H9 (cell line): ENCODE data around the gene NRG3. TPM values are rescaled to one million over a fixed set of nuclear protein-coding genes. Genes with fewer than 3 reads are reported as not detected.

Experiments
- DNase-seq: peaks from one replicate; pipeline ENCODE4 v3.0.0-alpha.2; 2017
- H2AFZ ChIP-seq: one replicate; pipeline ENCODE4 v1.6.1; 2013; ENCODE audit warnings: mild to moderate bottlenecking, low read length, control low read depth, moderate library complexity
- H2AK5ac ChIP-seq: 2 replicates; pipeline ENCODE4 v1.6.1; 2013; ENCODE audit warnings: low read length, control low read depth, mixed read lengths; ENCODE audit not compliant: insufficient read length
- H2BK120ac ChIP-seq: one replicate; pipeline ENCODE4 v1.6.1; 2013; ENCODE audit warnings: low read depth, mild to moderate bottlenecking, low read length, control low read depth, inconsistent platforms; ENCODE audit not compliant: poor library complexity, severe bottlenecking
- H2BK12ac ChIP-seq: 2 replicates; pipeline ENCODE4 v1.6.1; 2013; ENCODE audit warnings: low read length, control low read depth, mixed read lengths, low read depth; ENCODE audit not compliant: insufficient read length
- H2BK15ac ChIP-seq: 2 replicates; pipeline ENCODE4 v1.6.1; 2013; ENCODE audit warnings: low read depth, low read length, control low read depth
- H2BK20ac ChIP-seq: one replicate; pipeline ENCODE4 v1.6.1; 2013; ENCODE audit warnings: low read depth, mild to moderate bottlenecking, low read length, control low read depth, inconsistent platforms; ENCODE audit not compliant: poor library complexity, severe bottlenecking
- H2BK5ac ChIP-seq: 2 replicates; pipeline ENCODE4 v1.6.1; 2013; ENCODE audit warnings: low read length, control low read depth, mixed read lengths; ENCODE audit not compliant: insufficient read length
- H3K14ac ChIP-seq: 2 replicates; pipeline ENCODE4 v1.6.1; 2013; ENCODE audit warnings: low read length, control low read depth; ENCODE audit not compliant: insufficient read depth
- H3K18ac ChIP-seq: 2 replicates; pipeline ENCODE4 v1.6.1; 2013; ENCODE audit warnings: low read depth, mild to moderate bottlenecking, mixed read lengths, low read length, control low read depth; ENCODE audit not compliant: insufficient read length
- H3K23ac ChIP-seq: 2 replicates; pipeline ENCODE4 v1.6.1; 2013; ENCODE audit warnings: low read length, control low read depth, mixed read lengths, low read depth; ENCODE audit not compliant: insufficient read length
- H3K23me2 ChIP-seq: 2 replicates; pipeline ENCODE4 v1.6.1; 2013; ENCODE audit warnings: low read depth, mild to moderate bottlenecking, mixed read lengths, low read length, control low read depth; ENCODE audit not compliant: insufficient read length, poor library complexity, severe bottlenecking
- H3K27ac ChIP-seq: 2 replicates; pipeline ENCODE4 v1.5.1; 2013; ENCODE audit warnings: low read length, control low read depth, mixed read lengths, low read depth; ENCODE audit not compliant: insufficient read length
- H3K27me3 ChIP-seq: 2 replicates; pipeline ENCODE4 v1.6.1; 2013; ENCODE audit warnings: low read length, control low read depth, inconsistent platforms; ENCODE audit not compliant: insufficient read depth
- H3K4ac ChIP-seq: 2 replicates; pipeline ENCODE4 v1.6.1; 2013; ENCODE audit warnings: low read depth, mild to moderate bottlenecking, control low read depth, inconsistent platforms, low read length, moderate library complexity
- H3K4me1 ChIP-seq: 2 replicates; pipeline ENCODE4 v1.6.1; 2013; ENCODE audit warnings: low read length, control low read depth, inconsistent platforms; ENCODE audit not compliant: insufficient read depth
- H3K4me2 ChIP-seq: 2 replicates; pipeline ENCODE4 v1.6.1; 2013; ENCODE audit warnings: low read length, control low read depth, mixed read lengths; ENCODE audit not compliant: insufficient read length, insufficient read depth
- H3K56ac ChIP-seq: 2 replicates; pipeline ENCODE4 v1.6.1; 2013; ENCODE audit warnings: low read depth, mild to moderate bottlenecking, mixed read lengths, low read length, control low read depth; ENCODE audit not compliant: insufficient read length
- H3K79me1 ChIP-seq: 2 replicates; pipeline ENCODE4 v1.6.1; 2013; ENCODE audit warnings: low read depth, mild to moderate bottlenecking, moderate library complexity, low read length, control low read depth, inconsistent platforms; ENCODE audit not compliant: insufficient read depth, poor library complexity, severe bottlenecking
- H3K79me2 ChIP-seq: 2 replicates; pipeline ENCODE4 v1.6.1; 2013; ENCODE audit warnings: low read length, control low read depth, inconsistent platforms; ENCODE audit not compliant: insufficient read depth
- H3K9ac ChIP-seq: 2 replicates; pipeline ENCODE4 v1.6.1; 2013; ENCODE audit warnings: low read length, control low read depth, mixed read lengths; ENCODE audit not compliant: insufficient read length; ENCODE audit errors: extremely low read depth
- H3K9me3 ChIP-seq: one replicate; pipeline ENCODE4 v1.6.1; 2013; ENCODE audit warnings: low read depth, low read length, inconsistent platforms; ENCODE audit not compliant: control insufficient read depth
- H3T11ph ChIP-seq: one replicate; pipeline ENCODE4 v1.6.1; 2013; ENCODE audit warnings: mild to moderate bottlenecking, low read length, control low read depth, inconsistent platforms
- H4K20me1 ChIP-seq: one replicate; pipeline ENCODE4 v1.6.1; 2013; ENCODE audit not compliant: control insufficient read depth, insufficient read length, insufficient read depth
- H4K5ac ChIP-seq: 2 replicates; pipeline ENCODE4 v1.6.1; 2013; ENCODE audit warnings: low read depth, mild to moderate bottlenecking, mixed read lengths, low read length, control low read depth; ENCODE audit not compliant: insufficient read length
- H4K8ac ChIP-seq: replicated peaks from 2 replicates; pipeline ENCODE4 v1.6.1; 2013; ENCODE audit warnings: low read length, control low read depth, mixed read lengths, low read depth; ENCODE audit not compliant: insufficient read length
- H4K91ac ChIP-seq: 2 replicates; pipeline ENCODE4 v1.6.1; 2013; ENCODE audit warnings: low read depth, mild to moderate bottlenecking, moderate library complexity, mixed read lengths, low read length, control low read depth; ENCODE audit not compliant: insufficient read length
- H3K27ac Mint-ChIP-seq, 3 experiments: 2 replicates in 2 of 3; 3 replicates in 1 of 3; pipeline ENCODE4 v1.8.0; 2020 to 2021; ENCODE audit warnings: mixed read lengths in 3 of 3, mild to moderate bottlenecking in 1 of 3, moderate library complexity in 1 of 3
- H3K27me3 Mint-ChIP-seq: 2 replicates; pipeline ENCODE4 v1.8.0; 2021; ENCODE audit warnings: low read depth, mild to moderate bottlenecking, moderate library complexity, mixed read lengths
- H3K36me3 Mint-ChIP-seq, 3 experiments: 2 replicates in 2 of 3; 3 replicates in 1 of 3; pipeline ENCODE4 v1.8.0; 2020 to 2021; ENCODE audit warnings: low read depth in 3 of 3, mixed read lengths in 3 of 3; ENCODE audit not compliant: insufficient read depth in 1 of 3
- H3K4me1 Mint-ChIP-seq, 2 experiments: 2 replicates each; pipeline ENCODE4 v1.8.0; 2020; ENCODE audit warnings: mixed read lengths in 2 of 2
- H3K4me3 Mint-ChIP-seq, 2 experiments: 2 replicates in 1 of 2; 3 replicates in 1 of 2; pipeline ENCODE4 v1.8.0; 2020 to 2021; ENCODE audit warnings: mild to moderate bottlenecking in 2 of 2, mixed read lengths in 2 of 2, moderate library complexity in 1 of 2
- H3K9me3 Mint-ChIP-seq, 2 experiments: 2 replicates in 1 of 2; 3 replicates in 1 of 2; pipeline ENCODE4 v1.8.0; 2020; ENCODE audit warnings: mild to moderate bottlenecking in 2 of 2, mixed read lengths in 2 of 2, moderate library complexity in 1 of 2
- CTCF ChIP-seq: fragments of 200-600 bp; sonication (generic); conservative IDR thresholded peaks from 3 replicates; pipeline ENCODE4 v1.8.0; 2021; ENCODE audit warnings: antibody characterized with exemption, mild to moderate bottlenecking
- WGBS: extraction: QIAGEN DNeasy Blood & Tissue Kit; methylation state at CpG from one replicate; pipeline ENCODE4 v1.1.7; 2013; ENCODE audit warnings: missing lambda C conversion rate, low lambda C conversion rate, mixed read lengths; ENCODE audit not compliant: insufficient read length; ENCODE audit errors: extremely low coverage; 5-methylcytosine and 5-hydroxymethylcytosine counted together
- total RNA-seq: library from RNA; stranded (reverse); gene quantifications from 2 replicates; pipeline ENCODE4 v1.2.1, GENCODE V29; 2021

NRG3 gene
- total RNA-seq, 1 experiment from 2014 or later, result 1.6 TPM

- H4K20me1 ChIP-seq, result no peaks in the 10 kb centered on the region
- H2BK15ac ChIP-seq, result no peak overlapping the region
Observed at GRCh38 chr10:82597840-82598239, 722.8 kb downstream of the NRG3 start.

More at GRCh38 chr10:82597840-82598239, 722.8 kb downstream of the NRG3 start:
- H2AK5ac ChIP-seq, result no peak overlapping the region
- no peak overlapping the region for H4K5ac ChIP-seq
- no peak overlapping the region for H3K56ac ChIP-seq
- H3K4me1 Mint-ChIP-seq, result peaks cover 5 to 7% of the 10 kb centered on the region in 2 experiments
- no peak overlapping the region for H4K8ac ChIP-seq
- no peak overlapping the region for H3K14ac ChIP-seq
- H3K23me2 ChIP-seq, result no peaks in the 10 kb centered on the region
- H3K4ac ChIP-seq, result no peak overlapping the region
- no peak overlapping the region for H3T11ph ChIP-seq
- H3K27ac ChIP-seq, result no peak overlapping the region
- no peak for DNase-seq
- no peak overlapping the region for H2AFZ ChIP-seq
- no peak overlapping the region for H2BK120ac ChIP-seq
- H3K4me2 ChIP-seq, result no peak overlapping the region
- no peaks in the 10 kb centered on the region for H3K4me1 ChIP-seq
- H3K9ac ChIP-seq, result no peak overlapping the region
- no peak overlapping the region for H2BK20ac ChIP-seq
- no CpG with 5 or more reads among the region's 7 CpGs for WGBS
- H3K36me3 Mint-ChIP-seq, result no peaks in the 10 kb centered on the region
- no peak overlapping the region for H2BK12ac ChIP-seq
- no peaks in the 10 kb centered on the region for H3K27me3 Mint-ChIP-seq
- no peak overlapping the region for H3K18ac ChIP-seq
- H3K4me3 Mint-ChIP-seq, result no peak overlapping the region
- no peaks in the 10 kb centered on the region for H3K9me3 Mint-ChIP-seq
- no peak overlapping the region for H3K23ac ChIP-seq
- no peak overlapping the region for H4K91ac ChIP-seq
- no peak overlapping the region for H2BK5ac ChIP-seq
- H3K27ac Mint-ChIP-seq, result no peak overlapping the region
- no peaks in the 10 kb centered on the region for H3K79me1 ChIP-seq
- H3K79me2 ChIP-seq, result no peaks in the 10 kb centered on the region
- no peaks in the 10 kb centered on the region for H3K9me3 ChIP-seq
- H3K27me3 ChIP-seq, result no peaks in the 10 kb centered on the region
- TF ChIP-seq CTCF, result no peak
